HG02588 (cell line): Measurements from ENCODE around the gene TCFL5.

ENCODE experiments used
- ATAC-seq: cut with Tn5 transposase; IDR thresholded peaks from one replicate; pipeline ENCODE4 v1.9.1; 2021; ENCODE audit warnings: mild to moderate bottlenecking, moderate library complexity; ENCODE audit not compliant: unreplicated experiment

Gene TCFL5

DNA sequence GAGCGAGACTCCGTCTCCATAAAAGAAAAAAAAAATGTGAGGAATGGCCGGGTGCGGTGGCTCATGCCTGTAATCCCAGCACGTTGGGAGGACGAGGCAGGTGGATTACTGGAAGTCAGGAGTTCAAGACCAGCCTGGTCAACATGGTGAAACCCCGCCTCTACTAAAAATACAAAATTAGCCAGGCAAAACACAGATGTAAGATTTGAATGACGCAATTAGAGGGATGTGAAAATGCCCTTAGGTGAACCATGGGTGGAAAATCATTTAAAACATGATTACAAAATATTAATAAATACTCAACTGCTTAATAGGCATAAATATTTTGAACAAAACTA is 23.9 kb downstream of the TCFL5 start:
- ATAC-seq = no peak

DNA sequence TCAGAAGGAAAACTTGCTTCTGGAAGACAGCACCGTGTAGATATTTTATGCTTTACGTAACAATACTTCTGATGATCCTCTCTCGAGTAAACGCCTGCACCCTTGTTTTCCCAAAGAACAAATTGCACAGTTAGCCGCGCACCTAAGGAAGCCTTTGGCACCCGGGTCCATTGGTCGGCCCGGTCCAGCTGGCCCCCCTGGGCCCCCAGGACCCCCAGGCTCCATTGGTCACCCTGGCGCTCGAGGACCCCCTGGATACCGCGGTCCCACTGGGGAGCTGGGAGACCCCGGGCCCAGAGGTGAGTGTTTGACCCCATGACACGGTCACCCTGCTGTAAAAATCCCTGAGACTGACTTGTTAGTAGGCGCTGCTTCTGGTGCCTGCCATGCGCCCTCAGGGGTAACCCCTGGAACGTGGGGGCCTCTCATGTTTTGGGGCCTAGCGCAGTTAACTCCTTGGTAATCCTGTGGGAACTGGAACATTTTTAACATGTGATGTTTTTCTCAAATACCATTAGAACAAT is 24.6 kb downstream of the TCFL5 start:
- no peak for ATAC-seq

DNA sequence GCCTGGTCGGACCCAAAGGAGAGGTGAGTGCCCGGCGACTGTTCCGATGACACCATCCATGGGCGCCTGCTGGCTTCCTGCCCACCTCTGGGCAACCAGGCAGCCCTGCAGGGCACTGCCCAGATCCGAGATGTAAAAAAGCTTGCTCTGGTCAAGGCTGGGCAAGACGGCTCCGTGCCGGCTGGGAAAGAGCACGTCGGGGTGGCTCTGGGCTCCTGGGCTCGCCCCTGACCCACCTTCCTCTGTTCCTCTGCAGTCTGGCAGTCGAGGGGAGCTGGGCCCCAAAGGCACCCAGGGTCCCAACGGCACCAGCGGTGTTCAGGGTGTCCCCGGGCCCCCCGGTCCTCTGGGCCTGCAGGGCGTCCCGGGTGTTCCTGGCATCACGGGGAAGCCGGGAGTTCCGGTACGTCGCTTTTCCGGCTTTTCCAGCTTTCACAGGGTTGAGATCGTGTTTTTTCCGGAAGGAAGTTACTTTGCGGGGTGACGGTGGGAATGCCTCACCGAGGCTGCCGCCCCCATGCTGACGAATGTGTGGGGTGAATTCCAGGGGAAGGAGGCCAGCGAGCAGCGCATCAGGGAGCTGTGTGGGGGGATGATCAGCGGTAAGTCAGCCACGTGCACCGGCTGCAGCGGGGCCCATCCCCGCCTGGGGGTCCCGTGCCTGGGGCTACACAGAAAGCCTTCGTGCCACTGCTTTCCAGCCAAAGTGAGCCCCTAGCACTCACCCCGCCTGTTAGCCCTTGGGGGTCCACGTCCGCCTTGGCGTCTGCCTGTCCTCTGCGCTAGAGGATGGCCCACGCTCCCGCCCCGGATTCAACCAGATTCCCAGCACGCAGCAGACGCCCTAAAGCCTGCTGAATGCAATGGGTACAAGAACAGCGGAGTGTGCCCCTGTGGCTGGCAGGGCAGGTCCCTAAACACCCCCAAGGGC is 25.4 kb downstream of the TCFL5 start:
- no peak for ATAC-seq

DNA sequence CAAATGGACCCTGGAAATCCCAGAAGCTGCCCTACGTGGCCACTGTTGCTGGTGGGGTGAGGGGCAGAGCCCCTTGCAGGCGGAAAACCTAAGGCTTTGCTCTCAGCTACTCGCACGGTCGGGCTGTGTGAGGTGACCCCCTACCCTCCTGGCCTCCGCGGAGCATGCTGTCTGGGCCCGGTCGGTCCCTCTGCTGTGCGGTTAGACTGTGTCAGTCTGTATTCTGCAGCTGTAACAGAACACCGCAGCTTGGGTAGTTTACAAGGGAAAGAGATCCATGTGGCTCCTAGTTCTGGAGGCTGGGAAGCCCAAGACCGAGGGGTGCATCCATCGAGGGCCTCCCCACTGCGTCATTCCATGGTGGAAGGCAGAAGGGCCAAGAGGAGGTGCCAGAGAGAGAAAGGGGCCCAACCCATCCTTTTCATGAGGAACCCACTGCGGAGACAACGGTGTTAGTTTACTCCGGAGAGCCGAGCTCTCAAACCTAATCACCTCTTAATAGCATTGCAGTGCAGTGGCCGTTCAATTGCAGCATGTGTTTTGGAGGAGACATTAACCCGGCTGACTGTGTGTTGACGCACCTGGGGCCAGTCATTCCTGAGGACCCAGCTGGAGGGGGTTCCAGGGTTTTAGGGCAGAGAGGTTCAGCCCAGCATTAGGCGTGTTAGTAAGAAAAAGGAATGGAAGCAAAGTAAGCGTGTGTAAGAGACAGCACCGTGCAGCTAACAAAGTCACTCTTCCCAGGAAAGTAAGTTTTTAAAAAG is 26.5 kb downstream of the TCFL5 start:
- no peak for ATAC-seq

DNA sequence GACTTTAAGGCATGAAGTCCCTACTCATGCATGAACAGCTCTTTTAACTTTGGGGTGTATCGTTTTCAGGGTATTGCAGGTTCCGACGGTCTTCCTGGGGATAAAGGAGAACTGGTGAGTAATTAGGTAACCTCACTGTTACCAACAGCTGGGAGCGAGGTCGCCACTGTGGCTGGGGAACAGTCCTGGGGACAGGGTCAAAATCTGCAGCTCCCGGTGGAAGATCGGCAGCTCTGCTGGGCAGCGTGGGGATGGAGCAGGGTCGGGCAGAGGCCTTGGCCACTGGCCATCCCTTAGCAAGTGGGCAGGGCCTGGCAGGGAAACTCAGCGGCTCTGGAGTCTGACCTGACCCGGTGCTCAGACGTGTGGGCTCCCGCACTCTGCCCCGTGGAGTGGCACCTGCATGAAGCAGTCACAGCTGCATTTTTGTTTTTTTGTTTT is 28.7 kb downstream of the TCFL5 start:
- ATAC-seq = peak; percentile 27

DNA sequence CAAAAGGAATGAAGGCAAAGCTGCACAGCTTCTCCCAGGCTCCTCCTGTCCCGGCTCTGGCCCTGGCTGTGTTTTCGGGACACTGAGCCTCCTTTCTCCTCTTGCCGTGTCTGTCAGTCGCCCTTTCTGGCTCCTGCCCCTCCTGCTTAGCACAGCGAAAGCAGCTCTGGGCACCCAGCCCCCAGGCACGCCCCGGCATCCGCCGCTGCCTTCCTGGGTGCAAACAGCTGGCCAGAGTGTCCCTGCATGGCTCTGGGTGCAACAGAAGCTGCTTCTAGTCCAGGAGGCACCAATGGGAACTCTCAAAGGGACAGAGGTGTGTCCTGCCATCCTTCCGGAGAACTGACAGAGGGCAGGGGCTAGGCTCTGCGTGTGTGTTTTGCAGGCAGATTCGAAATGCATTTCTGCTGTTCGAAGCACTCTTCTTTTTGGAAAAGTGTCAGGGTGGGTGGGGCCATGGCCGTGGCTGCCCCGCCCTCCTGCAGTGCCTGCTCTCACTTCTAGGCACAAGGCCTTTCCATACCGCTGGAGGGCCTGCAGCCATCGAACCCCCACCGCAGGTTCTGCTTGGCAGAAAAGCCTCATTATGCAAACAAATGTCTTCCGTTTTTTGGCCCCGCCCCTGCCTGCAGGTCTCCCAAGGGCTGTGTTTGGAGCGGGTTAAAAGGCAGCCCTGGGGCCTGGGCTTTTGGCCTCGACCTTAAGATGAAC is 29.3 kb downstream of the TCFL5 start:
- peak; percentile 55 for ATAC-seq

DNA sequence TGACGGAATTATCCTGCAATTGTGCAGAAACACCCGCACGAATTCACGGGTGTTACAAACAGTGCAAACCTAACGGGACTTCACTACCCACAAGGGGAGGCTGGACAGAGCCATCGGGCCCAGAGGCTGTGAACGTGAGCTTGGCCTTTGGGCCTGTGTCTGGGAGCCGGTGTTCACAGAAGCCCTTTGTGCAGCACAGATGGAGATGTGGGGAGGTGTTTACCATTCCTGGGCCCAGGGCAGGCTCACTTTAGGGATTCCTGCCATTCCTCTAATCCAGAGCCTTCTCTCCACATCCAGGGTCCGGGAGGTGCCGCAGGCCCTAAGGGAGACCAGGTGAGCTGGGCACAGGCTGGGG is 29.8 kb downstream of the TCFL5 start:
- ATAC-seq = no peak

DNA sequence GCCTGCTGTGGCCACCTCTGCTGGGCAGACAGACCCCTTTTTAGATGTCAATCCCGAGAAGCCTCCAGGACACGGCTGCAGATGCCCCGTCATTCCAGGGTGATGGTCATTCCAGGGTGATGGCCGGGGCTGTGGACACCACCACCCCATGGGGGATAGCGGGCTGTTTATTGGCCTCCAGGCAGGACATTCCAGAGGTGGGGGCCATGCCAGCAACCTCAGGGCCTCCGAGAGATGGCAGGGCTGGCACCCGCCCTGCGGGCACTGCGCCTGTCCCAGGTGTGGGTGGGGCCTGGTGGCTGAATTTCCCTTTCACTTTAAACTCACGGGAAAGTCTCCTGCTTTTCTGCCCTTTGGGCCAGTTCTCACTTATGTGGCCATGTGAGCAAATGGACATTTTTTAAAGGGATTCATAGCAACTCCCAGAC is 30.2 kb downstream of the TCFL5 start:
- no peak for ATAC-seq

DNA sequence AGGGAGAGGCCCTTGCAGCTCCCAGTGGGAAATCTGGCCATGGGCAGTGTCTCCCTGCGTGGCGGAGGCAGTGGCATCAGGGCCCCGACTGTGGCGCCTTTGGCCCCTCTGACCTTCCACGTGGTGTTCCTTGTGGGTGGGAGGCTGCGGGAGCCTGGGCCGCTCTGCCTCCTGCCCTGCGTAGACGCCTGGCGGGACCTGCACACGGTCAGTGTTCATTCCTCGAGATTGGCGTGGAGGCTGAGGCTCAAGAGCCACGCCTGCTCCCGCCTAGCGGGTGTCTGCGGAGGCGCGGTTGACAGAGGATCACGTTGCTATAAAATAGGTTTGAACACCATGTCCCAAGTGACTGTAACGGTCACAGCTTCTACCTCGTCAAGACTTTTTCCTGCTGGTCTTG is 30.8 kb downstream of the TCFL5 start:
- ATAC-seq = no peak

DNA sequence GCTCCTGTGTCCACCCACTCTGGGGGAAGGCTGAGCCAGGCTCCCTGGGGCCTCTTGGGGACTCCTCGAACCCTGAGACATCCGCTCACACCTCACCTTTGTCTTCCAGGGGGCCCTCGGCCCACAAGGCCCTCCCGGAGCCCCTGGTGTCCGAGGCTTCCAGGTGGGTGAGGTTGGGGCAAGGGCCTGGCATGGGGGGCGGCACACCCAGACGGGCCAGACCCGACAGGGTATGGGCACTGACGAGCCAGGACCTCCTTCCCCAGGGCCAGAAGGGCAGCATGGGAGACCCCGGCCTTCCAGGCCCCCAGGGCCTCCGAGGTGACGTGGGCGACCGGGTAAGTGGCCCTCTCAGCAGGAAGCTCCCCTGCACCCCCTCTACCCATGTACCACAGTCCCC is 31.4 kb downstream of the TCFL5 start:
- ATAC-seq = no peak

DNA sequence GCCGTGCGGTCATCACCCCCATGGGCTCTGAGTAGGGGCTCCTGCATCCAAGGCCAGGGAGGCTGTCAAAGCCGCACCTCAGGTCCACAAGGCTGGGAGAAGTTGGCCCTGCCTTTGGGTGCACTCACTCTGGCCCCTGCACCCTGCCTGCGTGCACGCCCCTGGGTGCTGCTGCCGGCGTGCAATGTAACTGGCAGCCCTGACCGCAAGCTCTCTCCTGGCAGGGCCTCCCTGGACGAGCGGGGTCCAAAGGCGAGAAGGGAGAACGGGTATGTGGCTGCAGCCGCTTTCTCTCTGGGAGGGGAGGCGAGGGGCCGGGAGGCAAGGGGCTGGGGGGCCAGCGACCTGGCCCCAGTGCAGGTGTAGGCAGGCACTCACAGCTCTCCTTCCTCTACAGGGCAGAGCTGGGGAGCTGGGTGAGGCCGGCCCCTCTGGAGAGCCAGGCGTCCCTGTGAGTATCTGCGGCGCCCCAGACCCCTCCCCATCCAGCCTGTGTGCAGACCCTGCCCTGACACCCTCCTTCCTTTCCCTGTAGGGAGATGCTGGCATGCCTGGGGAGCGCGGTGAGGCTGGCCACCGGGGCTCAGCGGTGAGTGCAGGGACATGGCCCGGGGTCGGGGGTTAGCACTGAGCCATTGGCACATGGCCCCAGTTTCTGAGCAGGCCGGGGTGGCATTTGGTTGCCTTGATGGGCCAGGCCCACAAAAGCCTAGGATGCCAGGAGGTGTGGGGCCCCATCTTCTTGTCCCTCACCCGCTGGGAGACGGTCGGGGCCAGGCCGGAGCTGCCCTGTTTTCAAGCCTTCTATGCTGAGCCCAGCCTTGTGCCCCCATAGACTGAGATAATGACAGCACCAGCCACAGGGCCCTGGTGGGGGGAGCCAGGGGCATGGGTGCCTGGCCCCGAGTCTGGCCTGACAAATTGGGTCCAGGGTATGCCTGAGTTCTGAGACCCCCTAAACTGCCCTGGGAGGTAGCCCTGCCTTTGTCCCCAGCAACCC is 32.1 kb downstream of the TCFL5 start:
- no peak for ATAC-seq

DNA sequence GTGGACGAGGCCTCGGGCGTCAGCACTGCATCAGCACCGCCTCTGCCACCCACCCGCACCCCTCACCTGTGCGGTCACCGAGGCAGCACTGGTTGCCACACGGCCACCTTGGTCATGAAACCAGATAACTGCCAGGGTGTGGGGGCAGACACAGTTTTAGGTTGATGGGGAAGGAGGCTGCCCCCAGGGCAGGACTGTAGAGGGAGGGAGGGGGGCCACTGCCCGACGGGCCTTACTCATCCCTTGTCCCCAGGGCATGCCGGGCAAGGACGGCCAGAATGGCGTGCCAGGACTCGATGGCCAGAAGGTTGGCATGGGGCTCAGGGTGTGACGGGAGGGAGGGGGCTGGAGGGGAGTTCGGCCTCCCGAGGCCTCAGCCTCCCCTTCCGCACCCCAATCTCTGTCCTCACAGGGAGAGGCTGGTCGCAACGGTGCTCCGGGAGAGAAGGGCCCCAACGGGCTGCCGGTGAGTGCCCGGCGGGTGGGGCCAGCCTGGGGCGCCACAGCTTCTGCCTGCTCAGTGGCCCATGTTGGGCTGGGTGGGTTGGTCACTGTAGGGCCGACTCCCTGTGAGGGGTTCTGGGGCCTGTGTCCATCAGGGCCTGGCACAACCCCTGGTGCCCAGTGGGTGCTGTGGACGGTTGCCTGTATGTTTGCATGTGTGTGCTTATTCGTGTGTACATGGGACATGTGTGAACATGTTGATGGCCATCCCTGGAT is 33.0 kb downstream of the TCFL5 start:
- no peak for ATAC-seq

DNA sequence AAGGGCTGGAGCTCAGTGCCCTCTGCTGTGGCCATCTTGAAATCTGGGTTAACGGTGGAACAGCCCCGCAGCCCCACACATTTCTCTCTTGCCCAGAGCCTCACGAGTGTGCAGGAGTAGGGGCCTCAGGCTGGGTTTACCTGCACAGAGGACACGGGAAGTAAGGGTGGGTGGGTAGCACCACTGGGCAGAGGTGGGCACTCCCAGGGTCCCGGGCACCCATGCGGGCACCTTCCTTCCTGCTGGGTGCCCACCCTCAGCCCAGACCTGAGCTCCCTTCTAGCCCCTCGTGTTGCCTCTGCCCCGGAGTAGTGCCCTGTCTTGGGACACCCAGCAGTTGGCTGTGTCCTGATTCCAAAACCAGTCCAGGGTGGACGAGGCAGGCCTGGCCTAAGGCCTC is 33.6 kb downstream of the TCFL5 start:
- no peak for ATAC-seq

DNA sequence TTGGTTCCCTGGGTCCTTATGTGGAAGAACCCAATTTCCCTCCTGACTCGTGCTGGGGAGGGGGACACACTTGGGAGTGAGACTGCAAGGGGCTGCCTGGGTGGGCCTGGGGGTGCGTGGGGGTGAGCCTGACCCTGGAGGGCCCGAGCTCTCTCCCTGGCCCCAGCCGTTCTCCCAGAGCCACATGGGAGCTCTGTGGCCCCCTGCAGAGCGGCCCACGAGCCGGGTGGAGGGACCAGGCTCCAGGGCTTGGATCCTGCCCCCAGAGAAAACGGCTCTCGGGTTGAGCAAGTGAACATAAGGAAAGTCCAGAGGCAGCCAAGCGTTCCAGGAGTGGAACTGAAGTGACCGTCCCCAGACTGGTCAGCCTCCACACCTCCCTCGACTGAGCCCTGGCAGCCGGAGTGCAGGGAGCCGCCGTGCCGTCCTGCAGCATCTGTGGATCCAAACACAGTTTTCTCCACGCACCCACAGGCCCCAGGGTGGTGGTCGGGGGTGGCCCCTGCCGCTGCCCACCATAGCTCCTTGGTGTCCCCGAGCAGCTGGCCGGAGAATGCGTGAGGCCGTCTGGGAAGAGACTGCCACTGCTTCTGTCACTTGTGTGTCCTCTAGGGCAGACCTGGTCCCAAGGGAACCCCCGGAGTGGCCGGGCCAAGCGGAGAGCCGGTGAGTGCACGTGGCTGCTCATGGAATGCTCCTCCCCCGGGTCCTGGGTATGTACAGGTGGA is 34.1 kb downstream of the TCFL5 start:
- no peak for ATAC-seq

DNA sequence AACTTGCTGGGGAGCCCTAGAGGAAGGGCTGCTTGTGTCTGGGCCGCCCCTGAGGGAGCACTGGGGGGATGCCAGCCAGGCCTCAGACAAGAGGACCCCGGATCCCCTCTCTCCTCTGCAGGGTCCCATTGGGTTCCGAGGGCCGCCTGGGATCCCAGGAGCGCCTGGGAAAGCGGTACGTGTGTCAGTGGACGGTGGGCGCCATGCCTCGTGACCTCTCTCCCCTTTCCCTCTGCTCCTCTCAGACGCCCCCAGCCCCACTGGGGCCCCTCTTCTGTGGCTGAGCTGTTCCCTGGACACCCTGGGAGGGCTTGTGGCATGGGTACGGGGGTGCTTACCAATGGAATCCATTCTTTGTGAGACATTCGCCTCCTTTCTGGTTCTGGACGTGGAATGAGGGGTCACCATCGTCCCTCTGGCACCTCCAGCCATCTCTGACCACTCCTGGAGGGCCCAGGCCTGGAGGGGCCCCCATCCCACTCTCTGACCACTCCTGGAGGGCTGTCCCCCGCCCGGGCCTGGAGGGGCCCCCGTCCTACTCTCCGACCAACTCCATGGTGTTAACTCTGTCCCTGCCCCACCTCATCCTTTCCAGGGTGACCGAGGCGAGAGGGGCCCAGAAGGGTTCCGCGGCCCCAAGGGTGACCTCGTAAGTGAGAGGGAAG is 34.8 kb downstream of the TCFL5 start:
- ATAC-seq = no peak

DNA sequence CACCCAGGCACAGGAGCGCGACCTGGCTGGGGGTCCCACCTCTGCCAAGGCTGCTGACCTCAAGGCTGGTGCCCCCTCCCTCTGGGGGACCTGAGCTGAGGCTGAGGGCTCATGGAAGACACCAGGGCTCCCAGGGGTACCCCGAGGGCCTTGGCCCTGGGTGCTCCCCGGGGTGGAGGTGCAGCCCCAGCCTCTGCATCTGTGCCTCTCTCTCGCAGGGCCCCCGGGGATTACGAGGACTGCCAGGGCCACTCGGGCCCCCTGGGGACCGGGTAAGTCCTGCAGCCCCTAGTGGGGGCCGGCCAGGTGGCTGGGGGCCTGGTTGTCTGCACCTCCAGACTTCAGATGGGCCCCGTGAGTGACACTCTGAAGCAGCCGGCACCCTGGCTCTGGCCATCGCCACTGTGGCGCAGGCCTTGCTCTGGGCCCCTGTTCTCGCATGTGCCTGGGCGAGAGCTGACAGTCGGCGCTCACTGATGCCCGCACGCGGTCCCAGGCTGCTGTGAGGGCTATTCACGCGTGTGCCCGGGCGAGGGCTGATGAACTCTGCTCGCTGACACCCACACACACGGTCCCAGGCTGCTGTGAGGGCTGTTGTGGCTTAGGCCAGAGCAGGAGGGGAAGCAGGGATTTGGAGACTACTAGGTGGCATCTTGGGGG is 35.5 kb downstream of the TCFL5 start:
- ATAC-seq = no peak

DNA sequence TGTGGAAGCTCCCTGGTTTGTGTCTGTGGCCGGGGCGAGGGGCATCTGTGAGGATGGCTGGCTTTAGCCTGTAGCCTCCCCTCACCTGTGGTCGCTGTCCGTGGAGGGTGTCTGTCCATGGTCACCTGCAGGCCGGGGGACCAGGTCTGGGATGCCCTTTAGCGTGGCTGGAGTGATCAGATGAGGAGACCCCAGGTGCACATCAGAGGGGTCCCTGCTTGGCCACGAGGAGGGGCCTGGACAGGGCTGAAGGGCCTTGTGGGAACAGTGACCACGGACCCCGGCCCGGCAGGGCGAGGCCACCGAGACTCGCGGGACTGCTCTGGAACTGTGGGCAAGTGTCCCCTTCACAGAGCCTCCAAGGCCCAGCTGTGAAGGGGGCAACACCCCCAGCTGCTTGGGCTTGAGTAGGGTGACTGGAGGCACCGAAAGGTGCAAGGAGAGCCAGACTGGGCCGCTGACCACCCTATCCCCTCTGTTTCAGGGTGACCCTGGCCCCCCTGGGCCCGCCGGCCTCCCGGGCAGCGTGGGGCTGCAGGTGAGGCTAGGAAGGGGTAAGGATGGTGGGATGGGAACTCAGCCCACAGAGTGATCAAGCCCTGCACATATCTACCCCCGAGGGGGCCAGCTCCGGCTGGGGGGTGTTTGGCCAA is 36.2 kb downstream of the TCFL5 start:
- no peak for ATAC-seq
